Rectal smooth muscle tissue (tissue), 1 donor: ENCODE results near the gene BICDL1.
"Not testable (repeated sequence)": the region's sequence is repeated elsewhere in the genome, so short reads cannot be mapped to it uniquely, and the experiment has no call there.

Source experiments
- H3K27ac ChIP-seq: one replicate; pipeline ENCODE4 v1.7.0; 2013; ENCODE audit warnings: low read depth, low read length, inconsistent platforms
- H3K27me3 ChIP-seq: one replicate; pipeline ENCODE4 v1.7.0; 2013; ENCODE audit warnings: low read length; ENCODE audit not compliant: control insufficient read depth, insufficient read depth
- H3K36me3 ChIP-seq: one replicate; pipeline ENCODE4 v1.7.0; 2013; ENCODE audit warnings: low read length; ENCODE audit not compliant: control insufficient read depth, insufficient read depth
- H3K4me1 ChIP-seq: one replicate; pipeline ENCODE4 v1.7.0; 2013; ENCODE audit warnings: low read length; ENCODE audit not compliant: control insufficient read depth, insufficient read depth
- H3K4me3 ChIP-seq: one replicate; pipeline ENCODE4 v1.7.0; 2013; ENCODE audit warnings: low read length
- H3K9ac ChIP-seq: one replicate; pipeline ENCODE4 v1.7.0; 2013; ENCODE audit warnings: low read length

BICDL1 gene

DNA sequence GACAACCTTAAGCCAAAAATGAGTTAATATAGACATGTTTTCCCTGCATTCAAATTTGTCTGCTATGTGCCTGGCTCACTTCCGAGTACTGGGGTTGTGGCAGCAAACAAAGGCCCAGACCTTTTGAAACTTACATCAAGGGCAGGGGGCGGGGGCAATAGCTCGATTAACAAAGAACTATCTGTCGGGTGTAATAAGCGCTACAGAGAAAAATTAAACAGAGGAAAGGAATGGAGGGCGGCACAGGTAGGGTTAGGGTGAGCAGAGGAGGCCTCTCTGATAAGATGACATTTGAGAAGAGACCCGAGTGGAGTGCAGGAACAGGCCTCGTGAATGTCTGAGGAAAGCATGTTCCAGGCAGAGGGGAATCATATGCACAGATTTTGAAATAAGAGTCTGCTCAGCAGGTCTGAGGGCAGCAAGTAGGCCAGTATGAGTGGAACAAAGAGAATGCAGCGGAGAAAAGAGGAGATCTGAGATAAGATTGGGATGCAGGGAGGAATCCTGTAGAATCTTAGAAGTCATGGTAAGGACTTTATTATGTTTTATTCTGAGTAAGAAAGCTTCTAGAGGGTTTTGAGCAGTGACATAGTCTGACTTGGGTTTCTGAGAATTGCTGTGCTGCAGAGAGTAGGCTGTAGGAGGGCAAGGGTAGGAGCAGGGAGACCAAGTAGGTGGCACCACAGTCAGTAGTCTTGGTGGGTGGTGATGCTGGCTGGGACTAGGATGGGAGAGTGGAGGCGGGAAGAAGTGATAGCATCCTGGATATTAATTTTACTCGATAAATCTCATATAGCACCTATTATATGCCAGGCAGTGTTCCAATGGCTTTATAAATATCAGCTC lies 52.6 kb downstream of the BICDL1 start:
- Histone ChIP-seq H3K27ac (no peak overlapping the region), H3K4me1 (no peaks in the 10 kb centered on the region)

DNA sequence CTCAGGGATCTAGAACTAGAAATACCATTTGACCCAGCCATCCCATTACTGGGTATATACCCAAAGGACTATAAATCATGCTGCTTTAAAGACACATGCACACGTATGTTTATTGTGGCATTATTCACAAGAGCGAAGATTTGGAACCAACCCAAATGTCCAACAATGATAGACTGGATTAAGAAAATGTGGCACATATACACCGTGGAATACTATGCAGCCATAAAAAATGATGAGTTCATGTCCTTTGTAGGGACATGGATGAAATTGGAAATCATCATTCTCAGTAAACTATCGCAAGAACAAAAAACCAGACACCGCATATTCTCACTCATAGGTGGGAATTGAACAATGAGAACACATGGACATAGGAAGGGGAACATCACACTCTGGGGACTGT lies 56.3 kb downstream of the BICDL1 start:
- not testable (repeated sequence) for H3K27me3 ChIP-seq, H3K9ac ChIP-seq, H3K27ac ChIP-seq, H3K4me3 ChIP-seq, H3K36me3 ChIP-seq, H3K4me1 ChIP-seq

More for the DNA sequence above, 52.6 kb downstream of the BICDL1 start:
- Histone ChIP-seq H3K36me3 (no peaks in the 10 kb centered on the region), H3K9ac (no peak overlapping the region), H3K4me3 (no peak overlapping the region), H3K27me3 (no peaks in the 10 kb centered on the region)

DNA sequence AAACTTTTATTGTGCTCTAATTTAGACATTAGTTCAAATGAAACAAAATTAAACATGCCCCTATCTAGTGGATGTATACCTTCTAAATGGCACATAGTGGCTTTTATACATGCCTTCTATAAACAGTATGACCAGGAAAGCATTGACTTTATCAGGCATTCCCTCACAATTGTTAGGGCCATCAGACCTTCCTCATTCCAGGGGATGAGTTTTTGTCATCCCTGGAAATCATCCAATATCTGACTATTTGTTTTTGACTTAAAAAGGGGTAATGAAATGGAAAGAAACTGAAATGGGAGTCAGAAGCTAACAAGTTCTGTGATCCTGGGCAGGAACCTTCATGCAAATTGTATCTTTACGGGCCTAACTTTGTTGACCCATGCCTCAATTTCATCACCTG lies 58.0 kb downstream of the BICDL1 start:
- Histone ChIP-seq H3K4me1 (no peaks in the 10 kb centered on the region), H3K27me3 (no peaks in the 10 kb centered on the region), H3K27ac (no peak overlapping the region), H3K36me3 (no peaks in the 10 kb centered on the region), H3K9ac (no peak overlapping the region), H3K4me3 (no peak overlapping the region)

DNA sequence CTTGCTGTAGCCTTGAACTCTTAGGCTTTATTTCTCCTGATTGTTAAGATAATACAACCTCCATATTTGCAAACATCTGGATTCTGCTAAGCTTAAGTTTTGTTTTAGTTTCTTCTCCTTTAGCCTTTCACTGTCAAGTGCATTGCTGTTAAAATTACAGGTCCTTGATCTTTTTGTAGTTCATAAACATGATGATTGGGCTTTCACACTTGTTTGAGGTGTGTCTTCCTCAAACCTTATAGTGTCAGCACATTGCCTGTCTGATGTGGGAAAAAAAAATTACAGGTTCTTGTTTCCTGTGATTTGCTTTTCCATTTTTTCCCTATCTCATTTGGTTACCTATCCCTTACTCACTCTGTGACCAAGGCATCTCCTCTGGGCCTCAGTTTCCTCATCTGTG lies 59.2 kb downstream of the BICDL1 start:
- Histone ChIP-seq H3K4me3 (no peak overlapping the region), H3K9ac (no peak overlapping the region), H3K27ac (no peak overlapping the region), H3K4me1 (no peaks in the 10 kb centered on the region), H3K27me3 (no peaks in the 10 kb centered on the region), H3K36me3 (no peaks in the 10 kb centered on the region)

DNA sequence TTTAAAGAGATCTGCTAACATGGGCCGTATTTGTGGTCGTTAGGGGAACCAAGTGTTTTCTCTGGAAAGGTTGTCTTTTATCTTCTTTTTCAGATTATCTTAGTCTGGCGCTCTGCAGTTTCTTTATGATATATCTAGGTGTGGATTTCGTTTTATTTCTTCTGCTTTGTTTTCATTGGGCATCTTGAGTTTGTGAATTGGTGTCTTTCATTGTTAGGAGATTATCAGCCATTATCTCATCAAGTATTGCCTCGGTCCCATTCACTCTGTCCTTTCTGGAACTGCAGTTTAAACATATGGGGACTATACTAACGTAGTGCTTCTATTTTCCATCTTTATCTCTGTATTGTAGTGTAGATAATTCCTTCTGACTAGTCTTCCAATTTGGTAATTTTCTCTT lies 60.4 kb downstream of the BICDL1 start:
- Histone ChIP-seq H3K36me3 (no peaks in the 10 kb centered on the region), H3K9ac (no peak overlapping the region), H3K4me1 (no peaks in the 10 kb centered on the region), H3K27me3 (no peaks in the 10 kb centered on the region), H3K27ac (no peak overlapping the region), H3K4me3 (no peak overlapping the region)

DNA sequence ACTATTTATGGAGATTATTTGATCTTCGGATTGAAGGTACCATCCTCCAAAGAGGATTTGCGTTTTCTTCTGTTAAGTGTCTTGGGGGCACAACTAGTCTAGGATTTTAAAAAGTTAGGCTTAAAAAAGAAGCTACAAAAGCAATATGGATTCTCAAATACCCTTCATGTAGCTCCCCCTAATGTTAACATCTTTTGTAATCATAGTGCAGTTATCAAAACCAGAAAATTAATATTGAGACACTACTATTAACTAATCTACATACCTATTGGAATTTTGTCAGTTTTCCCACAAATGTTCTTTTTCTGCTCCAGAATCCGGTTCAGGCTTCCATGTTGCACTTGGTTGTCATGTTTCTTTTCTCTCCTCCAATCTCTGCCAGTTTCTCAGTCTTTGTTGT lies 62.5 kb downstream of the BICDL1 start:
- Histone ChIP-seq H3K4me3 (no peak overlapping the region), H3K27me3 (no peaks in the 10 kb centered on the region), H3K4me1 (no peaks in the 10 kb centered on the region), H3K9ac (no peak overlapping the region), H3K27ac (no peak overlapping the region), H3K36me3 (no peaks in the 10 kb centered on the region)

DNA sequence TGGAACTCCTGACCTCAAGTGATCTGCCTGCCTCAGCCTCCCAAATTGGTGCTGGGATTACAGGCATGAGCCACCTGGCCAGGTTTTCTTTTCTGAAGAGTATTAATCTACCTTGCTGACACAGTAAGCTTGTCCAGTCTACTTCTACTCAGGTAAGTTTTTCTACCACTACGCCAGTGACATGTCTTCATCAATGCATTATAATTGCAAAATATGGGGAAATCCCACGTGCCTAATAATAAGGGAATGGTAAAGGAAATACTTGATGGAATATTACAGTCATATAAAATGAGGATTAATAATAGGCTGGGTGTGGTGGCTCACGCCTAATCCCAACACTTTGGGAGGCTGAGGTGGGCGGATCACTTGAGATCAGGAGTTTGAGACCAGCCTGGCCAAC lies 65.3 kb downstream of the BICDL1 start:
- H3K4me1 ChIP-seq: no peaks in the 10 kb centered on the region
- no peak overlapping the region for H3K27ac ChIP-seq

DNA sequence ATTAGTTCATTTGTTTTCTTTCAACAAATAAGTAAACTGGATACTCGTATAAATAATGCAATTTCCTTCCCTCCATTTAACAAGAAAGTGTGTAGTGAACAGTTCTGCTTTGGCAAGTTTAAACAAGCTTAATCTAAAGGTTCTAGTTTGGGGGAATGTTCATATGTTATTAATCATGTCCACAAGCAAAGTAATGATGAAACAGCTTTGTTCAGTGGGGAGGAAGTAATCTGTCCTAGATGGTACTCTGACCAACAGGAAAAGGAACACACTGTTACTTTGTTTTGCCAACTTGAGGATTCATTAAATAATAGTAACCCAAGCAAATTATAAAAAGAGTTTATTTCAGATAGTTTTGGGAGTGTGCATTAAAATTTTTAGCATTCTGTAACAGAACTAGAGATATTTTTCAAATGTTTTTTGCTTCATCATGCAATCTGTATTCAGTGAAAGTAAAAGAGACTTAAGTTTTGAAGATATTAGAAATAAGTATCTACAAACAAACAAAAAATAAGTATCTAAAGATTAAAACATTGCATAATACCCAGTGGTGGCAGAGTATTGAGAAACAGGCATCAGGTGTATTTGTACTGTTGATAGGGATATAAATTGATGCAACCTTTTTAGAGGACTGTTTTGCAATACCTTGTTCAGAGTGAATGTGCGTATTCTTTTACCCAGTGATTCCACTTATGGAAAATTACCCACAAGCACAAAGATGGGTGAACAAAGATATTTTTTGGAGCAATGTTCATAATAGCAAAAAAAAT lies 66.4 kb downstream of the BICDL1 start:
- no peak overlapping the region for H3K9ac ChIP-seq
- no peaks in the 10 kb centered on the region for H3K4me1 ChIP-seq
- H3K4me3 ChIP-seq: no peak overlapping the region
- H3K36me3 ChIP-seq: no peaks in the 10 kb centered on the region
- H3K27me3 ChIP-seq: no peaks in the 10 kb centered on the region
- no peak overlapping the region for H3K27ac ChIP-seq

More for the DNA sequence above, 65.3 kb downstream of the BICDL1 start:
- Histone ChIP-seq H3K27me3 (no peaks in the 10 kb centered on the region), H3K9ac (no peak overlapping the region), H3K4me3 (no peak overlapping the region), H3K36me3 (no peaks in the 10 kb centered on the region)

DNA sequence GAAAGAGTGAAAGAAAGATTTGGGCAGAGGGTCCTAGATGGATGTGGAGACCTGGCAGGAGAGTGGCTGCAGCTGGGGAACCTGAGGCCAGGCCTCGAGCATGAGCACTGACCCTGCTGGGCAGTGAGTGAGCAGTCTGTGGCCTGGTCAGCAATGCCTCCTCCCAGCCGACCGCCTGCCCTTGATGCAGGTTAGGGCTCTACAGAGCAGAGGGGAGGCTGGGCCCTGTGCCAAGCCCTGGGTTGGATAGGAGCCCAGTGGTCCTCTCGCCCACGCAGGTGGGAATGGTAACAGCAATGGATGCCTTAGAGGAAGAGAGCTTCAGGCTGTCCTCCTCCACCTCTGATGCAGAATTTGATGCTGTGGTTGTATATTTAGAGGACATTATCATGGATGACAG lies 67.7 kb downstream of the BICDL1 start:
- Histone ChIP-seq H3K4me3 (no peak overlapping the region), H3K4me1 (no peaks in the 10 kb centered on the region), H3K27ac (no peak overlapping the region), H3K36me3 (no peaks in the 10 kb centered on the region), H3K9ac (no peak overlapping the region), H3K27me3 (no peaks in the 10 kb centered on the region)

DNA sequence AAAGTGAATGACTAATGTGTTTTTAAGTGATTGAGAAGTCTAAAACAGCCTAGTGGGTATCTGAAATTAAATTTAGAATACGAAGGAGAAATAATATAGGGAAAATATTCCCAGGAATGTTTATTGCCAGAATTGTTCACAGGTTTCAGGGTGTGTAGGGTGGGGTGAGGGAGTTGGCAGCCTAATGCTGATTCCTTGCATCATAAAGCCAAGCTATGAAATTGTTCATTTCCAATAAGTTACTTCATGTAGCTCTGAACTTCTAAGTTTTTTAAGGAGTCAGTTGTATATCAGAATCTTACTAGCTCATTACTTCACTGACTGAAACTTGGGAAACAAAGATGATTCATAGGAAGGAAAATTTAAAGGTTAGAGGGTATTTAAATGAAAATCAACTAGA lies 71.2 kb downstream of the BICDL1 start:
- no peak overlapping the region for H3K9ac ChIP-seq
- H3K4me1 ChIP-seq: no peaks in the 10 kb centered on the region
- no peaks in the 10 kb centered on the region for H3K36me3 ChIP-seq
- H3K27ac ChIP-seq: no peak overlapping the region
- no peaks in the 10 kb centered on the region for H3K27me3 ChIP-seq
- H3K4me3 ChIP-seq: no peak overlapping the region

DNA sequence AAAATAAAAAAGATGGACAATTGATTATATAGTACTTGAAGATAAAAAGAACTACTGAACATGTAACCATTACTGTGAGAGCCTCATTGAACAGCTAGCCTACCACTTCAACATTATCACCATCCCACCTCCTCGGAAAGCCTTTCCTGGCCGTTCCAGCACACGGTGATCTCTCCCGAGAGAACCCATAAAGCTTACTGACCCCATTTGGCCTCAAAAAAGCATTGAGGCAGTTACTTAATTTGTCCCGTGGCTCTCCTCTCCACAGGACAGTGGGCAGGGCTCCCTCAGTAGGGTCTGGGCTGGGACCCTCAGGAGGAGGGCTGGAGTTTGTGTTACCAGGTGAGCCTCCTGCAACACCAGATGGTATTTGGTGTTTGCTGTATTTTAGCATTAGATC lies 71.7 kb downstream of the BICDL1 start:
- Histone ChIP-seq H3K9ac (no peak overlapping the region), H3K4me1 (no peaks in the 10 kb centered on the region), H3K27ac (no peak overlapping the region), H3K27me3 (no peaks in the 10 kb centered on the region), H3K36me3 (no peaks in the 10 kb centered on the region), H3K4me3 (no peak overlapping the region)

DNA sequence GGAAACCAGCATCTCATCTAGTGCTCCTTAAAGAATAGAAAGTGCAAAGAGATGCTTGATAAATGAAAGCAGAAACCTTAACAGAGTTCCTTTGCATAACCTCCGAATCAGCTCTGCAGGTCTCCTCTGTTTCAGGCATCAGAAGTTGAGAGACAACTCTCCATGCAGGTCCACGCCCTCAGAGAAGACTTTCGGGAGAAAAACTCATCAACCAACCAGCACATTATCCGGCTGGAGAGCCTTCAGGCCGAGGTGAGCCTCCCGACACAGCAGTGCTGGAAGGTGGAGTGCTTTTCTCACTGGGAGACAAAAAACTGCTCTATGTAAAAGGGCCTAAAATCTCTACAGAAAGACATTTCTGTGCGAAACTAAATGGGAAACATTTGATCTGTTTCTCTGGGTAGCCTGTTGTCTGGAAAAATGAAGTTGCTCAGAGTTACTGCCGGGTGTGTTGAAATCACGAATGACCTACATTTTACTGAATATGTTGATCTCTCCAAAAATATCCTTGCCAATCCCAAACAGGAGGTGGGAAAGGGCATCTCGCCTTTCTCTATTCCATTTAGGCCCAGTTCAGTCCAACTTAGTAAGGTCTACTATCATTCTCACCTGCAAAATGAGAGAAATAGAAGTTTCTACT lies 72.7 kb downstream of the BICDL1 start:
- Histone ChIP-seq H3K27me3 (no peaks in the 10 kb centered on the region), H3K4me1 (no peaks in the 10 kb centered on the region), H3K9ac (no peak overlapping the region), H3K27ac (no peak overlapping the region), H3K4me3 (no peak overlapping the region), H3K36me3 (no peaks in the 10 kb centered on the region)
